GM23248 (cell line): ENCODE results near the gene IQGAP2. TPM values are rescaled to one million over a fixed set of nuclear protein-coding genes. Genes with fewer than 3 reads are reported as not detected.

Source experiments
- DNase-seq: peaks from one replicate; pipeline ENCODE4 v3.0.0-alpha.2; 2015
- H2AFZ ChIP-seq: fragments of 200-600 bp; sonication (generic); 2 replicates; pipeline ENCODE4 v1.6.1; 2016; ENCODE audit warnings: antibody characterized with exemption
- H3F3A ChIP-seq: fragments of 200-600 bp; sonication (generic); 2 replicates; pipeline ENCODE4 v1.6.1; 2016; ENCODE audit warnings: mild to moderate bottlenecking, antibody characterized with exemption, mixed run types; ENCODE audit not compliant: insufficient read depth
- H3K27ac ChIP-seq: fragments of 200-600 bp; sonication (generic); 2 replicates; pipeline ENCODE4 v1.5.1; 2016; ENCODE audit warnings: mild to moderate bottlenecking
- H3K27me3 ChIP-seq: fragments of 200-600 bp; sonication (generic); replicated peaks from 2 replicates; pipeline ENCODE4 v1.6.1; 2016; ENCODE audit warnings: mild to moderate bottlenecking; ENCODE audit not compliant: insufficient read depth
- H3K36me3 ChIP-seq: fragments of 200-600 bp; sonication (generic); 2 replicates; pipeline ENCODE4 v1.6.1; 2016; ENCODE audit warnings: low read depth, mild to moderate bottlenecking
- H3K4me1 ChIP-seq: fragments of 200-600 bp; sonication (generic); 2 replicates; pipeline ENCODE4 v1.6.1; 2016; ENCODE audit warnings: mild to moderate bottlenecking; ENCODE audit not compliant: insufficient read depth
- H3K4me2 ChIP-seq: fragments of 200-600 bp; sonication (generic); one replicate; pipeline ENCODE4 v1.6.1; 2016; ENCODE audit warnings: mild to moderate bottlenecking; ENCODE audit not compliant: unreplicated experiment
- H3K4me3 ChIP-seq: fragments of 200-600 bp; sonication (generic); 2 replicates; pipeline ENCODE4 v1.5.1; 2016; ENCODE audit warnings: mild to moderate bottlenecking
- H3K79me2 ChIP-seq: fragments of 200-600 bp; sonication (generic); 2 replicates; pipeline ENCODE4 v1.6.1; 2016; ENCODE audit warnings: mild to moderate bottlenecking; ENCODE audit not compliant: insufficient read depth
- H3K9ac ChIP-seq: fragments of 200-600 bp; sonication (generic); 2 replicates; pipeline ENCODE4 v1.6.1; 2016; ENCODE audit warnings: mild to moderate bottlenecking
- H3K9me2 ChIP-seq: fragments of 200-600 bp; sonication (generic); 2 replicates; pipeline ENCODE4 v1.6.1; 2016; ENCODE audit warnings: mixed run types, mild to moderate bottlenecking, moderate library complexity; ENCODE audit not compliant: insufficient read depth
- H3K9me3 ChIP-seq: fragments of 200-600 bp; sonication (generic); one replicate; pipeline ENCODE4 v1.6.1; 2017; ENCODE audit warnings: low read depth
- H4K20me1 ChIP-seq: fragments of 200-600 bp; sonication (generic); 2 replicates; pipeline ENCODE4 v1.6.0; 2016; ENCODE audit not compliant: insufficient read depth
- EZH2 ChIP-seq: fragments of 200-600 bp; sonication (generic); IDR thresholded peaks from 2 replicates; pipeline ENCODE4 v1.6.1; 2018; ENCODE audit warnings: antibody characterized with exemption, mild to moderate bottlenecking; ENCODE audit not compliant: insufficient read depth, poor library complexity, severe bottlenecking
- EZH2phosphoT487 ChIP-seq: fragments of 200-600 bp; sonication (generic); IDR thresholded peaks from 2 replicates; pipeline ENCODE4 v1.6.1; 2018; ENCODE audit warnings: antibody characterized with exemption, moderate library complexity, mild to moderate bottlenecking, low read depth; ENCODE audit not compliant: insufficient read depth
- WGBS, 2 experiments: methylation state at CpG; one replicate each; pipeline ENCODE4 v1.1.6; 2015 to 2017; ENCODE audit warnings: low lambda C conversion rate in 2 of 2, low coverage in 1 of 2; ENCODE audit errors: missing lambda C conversion rate in 2 of 2; 5-methylcytosine and 5-hydroxymethylcytosine counted together
- in situ Hi-C: fragments of 300-500 bp; cut with MboI; formaldehyde crosslinking; loops from 2 replicates; pipeline ENCODE4 v1.15.0; 2020
- polyA plus RNA-seq: library from polyadenylated mRNA; unstranded; fragments of >200 nt; fragmentation: Nextera tagmentation; extraction: Ambion mirVana; gene quantifications from 2 replicates; pipeline ENCODE4 v1.2.1, GENCODE V29; 2016
- total RNA-seq: library from RNA; depleted of rRNA; stranded (reverse); fragments of >200 nt; shearing (Covaris generic); gene quantifications from 2 replicates; pipeline ENCODE4 v1.2.3, GENCODE V29; 2014

The IQGAP2 gene
- total and polyA plus RNA-seq, 2 experiments from 2014 or later, result 0.11 TPM; not detected in 1

DNA sequence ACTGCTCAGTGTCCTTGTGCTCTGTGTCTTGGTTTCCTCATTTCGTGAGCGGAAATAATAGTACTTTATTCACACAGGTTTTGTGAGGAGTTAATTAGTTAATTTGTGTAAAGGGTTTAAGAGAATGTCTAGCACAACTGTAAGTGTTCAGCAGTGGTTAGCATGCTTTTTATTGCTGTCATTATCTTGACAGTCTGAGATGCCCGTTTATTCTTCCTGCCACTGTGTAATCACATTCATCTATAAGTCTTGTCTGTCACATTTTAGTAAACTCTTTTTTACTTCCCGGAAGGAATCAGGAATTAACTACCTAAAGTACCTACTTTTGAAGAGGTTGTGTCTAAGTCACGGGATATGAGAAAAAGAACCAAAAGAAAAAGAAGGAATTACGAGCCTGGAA lies 38.0 kb downstream of the IQGAP2 start:
- Histone ChIP-seq H3K9ac (no peak overlapping the region), H3K27ac (no peak overlapping the region), H4K20me1 (no peaks in the 10 kb centered on the region)

DNA sequence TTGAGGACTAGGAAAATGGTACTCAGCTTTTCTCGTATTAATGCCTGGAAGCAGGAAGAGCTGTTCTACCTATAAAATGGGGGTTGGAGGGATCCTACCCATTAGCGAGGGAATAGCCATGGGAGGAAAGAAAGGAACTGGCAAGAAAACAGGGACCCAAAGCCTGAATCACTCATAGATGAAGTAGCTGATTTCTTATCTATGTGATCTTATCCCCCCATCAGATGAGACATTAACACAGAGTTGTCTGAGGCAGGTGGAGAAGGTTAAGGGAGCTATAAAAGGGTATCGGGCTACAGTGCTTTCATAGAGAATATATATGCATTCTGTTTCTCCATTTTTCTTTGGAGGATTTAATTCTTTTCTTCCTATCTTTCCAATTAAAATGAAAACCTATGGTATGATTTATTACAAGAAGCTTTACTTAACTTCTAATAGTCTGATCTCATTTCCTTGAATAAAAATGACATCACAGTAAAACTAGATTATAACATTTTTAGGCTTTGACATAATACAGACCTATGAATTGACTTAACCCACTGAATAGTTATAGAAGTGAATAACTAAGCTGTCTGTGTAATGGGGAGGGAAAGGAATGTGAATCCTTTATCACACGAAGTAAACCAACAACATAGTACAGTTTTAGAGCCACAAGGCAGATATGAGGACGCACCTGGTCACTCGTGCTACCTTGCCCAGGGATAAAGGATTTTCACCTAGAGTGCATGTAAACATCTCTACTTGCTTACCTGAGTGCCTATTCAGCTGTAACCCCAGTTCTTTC lies 39.0 kb downstream of the IQGAP2 start:
- Histone ChIP-seq H3K4me3 (no peak overlapping the region), H3K27me3 (no peaks in the 10 kb centered on the region), H3K9me3 (no peaks in the 10 kb centered on the region), H2AFZ (no peak overlapping the region), H3K79me2 (no peaks in the 10 kb centered on the region), H3K4me1 (no peaks in the 10 kb centered on the region), H3K4me2 (no peak overlapping the region), H3K9ac (no peak overlapping the region), H3K9me2 (no peaks in the 10 kb centered on the region), H3K27ac (no peak overlapping the region), H3K36me3 (no peaks in the 10 kb centered on the region), H4K20me1 (no peaks in the 10 kb centered on the region), H3F3A (no peaks in the 10 kb centered on the region)
- WGBS, 2 experiments, result 33% methylated on average over 6 of the region's 6 CpGs
- DNase-seq, result no peak
- in situ Hi-C loops, result no loop called here
- TF ChIP-seq EZH2phosphoT487 (no peak), EZH2 (no peak)

More for the DNA sequence above, 38.0 kb downstream of the IQGAP2 start:
- H3K79me2 ChIP-seq, result no peaks in the 10 kb centered on the region
- no peak for DNase-seq
- no peaks in the 10 kb centered on the region for H3F3A ChIP-seq
- no peaks in the 10 kb centered on the region for H3K9me2 ChIP-seq
- no peak overlapping the region for H3K4me2 ChIP-seq
- no peaks in the 10 kb centered on the region for H3K9me3 ChIP-seq
- in situ Hi-C loops, result no loop called here
- H3K4me1 ChIP-seq, result no peaks in the 10 kb centered on the region
- H3K36me3 ChIP-seq, result no peaks in the 10 kb centered on the region
- WGBS, 2 experiments, result 41 to 56% methylated on average over 6 of the region's 6 CpGs
- TF ChIP-seq EZH2 (no peak), EZH2phosphoT487 (no peak)
- H3K4me3 ChIP-seq, result no peak overlapping the region
- no peaks in the 10 kb centered on the region for H3K27me3 ChIP-seq
- no peak overlapping the region for H2AFZ ChIP-seq

DNA sequence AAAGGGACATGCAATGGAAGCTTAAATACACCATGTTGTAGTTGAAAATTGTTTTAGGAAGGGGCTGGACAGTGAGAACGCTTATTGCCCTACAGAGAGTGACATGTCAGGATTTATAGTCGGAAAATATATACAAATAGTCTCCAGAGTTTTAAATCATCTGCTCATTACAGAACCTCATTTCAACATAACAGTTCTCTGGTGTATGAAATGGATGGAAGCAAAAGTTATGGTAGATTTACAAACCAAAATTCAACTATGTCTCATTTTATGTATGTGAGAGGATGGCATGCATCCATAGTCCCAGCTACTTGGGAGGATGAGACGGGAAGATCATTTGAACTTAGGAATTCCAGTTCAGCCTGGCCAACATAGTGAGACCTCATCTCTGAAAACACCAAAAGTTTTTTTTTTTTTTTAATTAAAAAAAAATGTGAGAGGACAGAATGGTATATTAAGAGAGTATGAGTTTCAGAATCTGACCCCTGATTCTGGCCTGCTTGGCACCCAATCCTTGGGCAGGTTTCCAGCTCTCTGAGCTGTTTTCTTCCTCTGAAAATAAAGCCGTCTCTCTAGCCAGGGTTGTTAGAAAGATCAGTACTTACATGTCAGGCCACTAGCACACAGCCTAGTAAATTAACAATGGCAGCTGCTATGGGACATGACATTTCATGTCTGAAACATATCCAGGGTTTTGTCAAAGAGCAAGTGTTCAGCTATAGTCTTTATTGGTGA lies 40.1 kb downstream of the IQGAP2 start:
- no peaks in the 10 kb centered on the region for H3K79me2 ChIP-seq
- H3K9ac ChIP-seq, result no peak overlapping the region
- no peaks in the 10 kb centered on the region for H3K4me1 ChIP-seq
- WGBS, 2 experiments, result 2 to 9% methylated on average over 4 of the region's 4 CpGs
- H3K4me3 ChIP-seq, result no peak overlapping the region
- H2AFZ ChIP-seq, result no peak overlapping the region
- H4K20me1 ChIP-seq, result no peaks in the 10 kb centered on the region
- H3K27me3 ChIP-seq, result no peaks in the 10 kb centered on the region
- H3K9me3 ChIP-seq, result no peaks in the 10 kb centered on the region
- H3F3A ChIP-seq, result no peaks in the 10 kb centered on the region
- TF ChIP-seq EZH2phosphoT487, result no peak
- TF ChIP-seq EZH2, result no peak
- H3K4me2 ChIP-seq, result no peak overlapping the region
- in situ Hi-C loops, result no loop called here
- no peak for DNase-seq
- H3K9me2 ChIP-seq, result no peaks in the 10 kb centered on the region
- H3K36me3 ChIP-seq, result no peaks in the 10 kb centered on the region
- no peak overlapping the region for H3K27ac ChIP-seq

DNA sequence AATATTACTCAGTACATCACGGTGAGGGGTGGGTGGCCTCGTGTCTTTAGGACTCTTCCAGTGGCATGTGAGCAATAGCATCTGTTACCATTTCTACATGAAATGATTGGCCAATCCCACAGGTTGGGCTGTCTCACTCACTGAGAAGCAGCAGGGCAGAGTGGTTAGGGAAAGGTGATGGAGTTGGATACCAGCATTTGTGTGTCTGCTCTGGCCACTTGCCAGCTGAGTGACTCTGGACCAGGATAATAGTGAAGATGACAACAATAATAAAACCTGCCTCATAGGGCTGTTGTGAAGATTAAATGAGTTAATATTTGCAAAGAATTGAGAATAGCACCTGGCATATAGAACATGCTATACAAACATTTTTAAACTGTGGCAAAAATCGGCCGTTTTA lies 42.0 kb downstream of the IQGAP2 start:
- no peaks in the 10 kb centered on the region for H3K9me3 ChIP-seq

More for the DNA sequence above, 42.0 kb downstream of the IQGAP2 start:
- 31 to 41% methylated on average over 4 of the region's 4 CpGs for WGBS, 2 experiments
- Histone ChIP-seq H3K36me3 (no peaks in the 10 kb centered on the region), H3K4me2 (no peak overlapping the region), H3K27me3 (no peaks in the 10 kb centered on the region), H3F3A (no peaks in the 10 kb centered on the region), H3K9me2 (no peaks in the 10 kb centered on the region), H3K27ac (no peak overlapping the region), H3K9ac (no peak overlapping the region), H4K20me1 (no peaks in the 10 kb centered on the region), H3K4me3 (no peak overlapping the region), H3K4me1 (no peaks in the 10 kb centered on the region), H2AFZ (no peak overlapping the region), H3K79me2 (no peaks in the 10 kb centered on the region)
- no peak for DNase-seq
- in situ Hi-C loops, result no loop called here
- TF ChIP-seq EZH2phosphoT487, result no peak
- no peak for TF ChIP-seq EZH2
